GM19438 (cell line): ENCODE measurements around the gene UGT1A10.

Experiments
- ATAC-seq: cut with Tn5 transposase; IDR thresholded peaks from one replicate; pipeline ENCODE4 v1.9.1; 2021; ENCODE audit warnings: low read depth; ENCODE audit not compliant: unreplicated experiment

The UGT1A10 gene

DNA sequence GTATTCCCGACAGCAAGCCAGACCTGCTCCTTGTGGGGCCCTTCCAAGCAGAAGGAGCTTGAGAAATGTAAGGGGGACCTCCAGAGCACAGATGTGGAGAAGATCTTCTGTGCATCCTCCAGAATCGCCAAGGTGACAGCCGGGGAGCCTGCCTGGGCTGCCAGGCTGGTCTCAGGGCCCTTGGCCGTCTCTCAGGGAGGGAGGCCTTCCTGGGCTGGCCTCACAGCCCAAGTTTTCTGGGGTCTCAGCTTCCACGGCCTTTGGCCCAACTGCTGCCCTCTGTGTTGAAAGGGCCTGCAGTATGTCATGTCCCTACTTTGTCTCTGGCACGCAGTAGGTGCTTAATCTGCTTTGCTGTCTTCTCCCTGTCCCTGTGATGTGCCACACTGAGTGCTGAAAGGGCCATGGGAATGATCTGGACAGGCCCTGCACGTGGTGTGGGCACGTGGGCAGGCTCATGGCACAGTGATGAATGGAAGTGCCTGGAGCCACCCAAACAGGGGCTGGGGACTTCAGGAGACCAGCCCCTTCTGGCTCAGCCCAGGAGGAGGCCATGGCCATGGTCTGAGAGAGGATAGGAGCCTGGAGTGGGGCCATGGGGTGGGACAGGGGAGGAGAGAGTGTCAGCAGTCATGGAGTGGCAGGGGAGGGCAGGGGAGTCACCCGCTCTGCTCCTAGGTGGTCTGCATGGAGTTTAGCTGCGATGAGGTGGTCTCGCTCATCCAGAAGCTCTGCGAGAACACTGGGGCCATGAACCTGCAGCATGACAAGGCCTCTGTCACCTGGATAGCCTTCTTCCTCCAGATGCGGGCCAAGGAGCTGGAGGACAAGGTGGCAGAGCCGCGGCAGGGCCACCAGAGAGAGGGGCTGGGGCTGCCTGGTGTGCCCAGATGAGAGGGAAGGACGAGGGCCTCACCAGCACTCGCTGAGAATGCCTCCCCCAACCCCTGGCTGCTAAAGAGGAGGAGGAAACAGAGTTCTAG, 182.7 kb downstream of the UGT1A10 start:
- no peak for ATAC-seq

- no peak for ATAC-seq
These were observed 183.9 kb downstream of the UGT1A10 start for GRCh38 chr2:233819884-233820773.

GRCh38 chr2:233820774-233821105, 184.5 kb downstream of the UGT1A10 start:
- ATAC-seq = no peak

- no peak for ATAC-seq
These were observed 184.9 kb downstream of the UGT1A10 start for GRCh38 chr2:233821196-233821595.

GRCh38 chr2:233821709-233822100, 185.5 kb downstream of the UGT1A10 start:
- ATAC-seq = no peak

GRCh38 chr2:233822101-233822771, 186.0 kb downstream of the UGT1A10 start:
- no peak for ATAC-seq
